ENCODE results near the gene FSD1.

Gene FSD1

DNA sequence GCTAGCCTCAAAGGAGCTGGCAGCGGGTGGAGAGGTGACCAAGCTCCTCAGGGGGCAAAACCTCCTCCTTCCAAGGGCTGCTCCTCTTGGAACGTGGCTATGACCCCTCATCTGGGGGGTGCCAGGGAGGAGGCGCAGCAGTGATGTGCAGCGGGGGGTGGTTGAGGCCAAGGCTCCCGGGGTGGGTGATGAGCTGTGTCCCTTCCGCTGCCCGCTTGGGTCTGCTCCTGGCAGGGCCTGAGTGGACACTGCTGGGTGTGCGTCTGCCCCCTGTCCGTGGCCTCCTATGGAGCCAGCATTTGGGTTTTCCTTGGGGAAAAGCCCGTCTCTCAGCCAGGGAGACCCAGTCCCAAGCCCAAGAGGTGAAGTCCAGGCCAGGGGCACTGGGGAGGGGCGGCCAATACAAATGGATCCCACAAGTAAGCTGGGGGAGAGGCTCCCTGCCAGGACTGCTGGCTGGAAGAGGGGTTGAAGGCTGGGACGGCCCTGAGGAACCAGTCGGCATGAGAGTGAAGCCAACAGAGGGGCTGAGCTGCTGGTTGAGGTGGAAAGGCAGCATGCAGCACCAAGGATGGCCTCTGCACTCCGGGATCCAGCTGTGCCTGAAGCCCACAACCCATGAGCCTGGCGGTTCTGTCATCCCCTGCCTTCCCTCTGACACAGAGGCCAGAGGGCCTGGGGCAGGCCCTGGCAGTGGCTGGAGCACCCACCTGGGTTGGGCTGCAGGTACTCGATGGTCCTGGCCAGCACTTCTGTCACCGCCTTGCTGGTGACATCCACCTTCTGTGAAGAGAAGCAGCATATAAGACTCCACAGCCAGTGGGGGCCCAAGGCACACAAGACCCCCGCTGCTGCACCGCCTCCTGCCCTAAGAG is 61.6 kb downstream of the FSD1 start:
- Histone ChIP-seq H3K4me3 (ENCODE audit: low read length) (no peak overlapping the region), H3K4me1 (ENCODE audit: low read length) (peaks cover 31% of the 10 kb centered on the region), H3K36me3 (replicated peaks; ENCODE audit: low read depth, low read length) (peaks cover 21% of the 10 kb centered on the region), H3K79me2 (ENCODE audit: low read length) (peaks cover 24% of the 10 kb centered on the region), H3K9me3 (ENCODE audit: insufficient read depth, low read length) (no peaks in the 10 kb centered on the region), H3K27me3 (ENCODE audit: low read depth, low read length) (no peaks in the 10 kb centered on the region), H3K27ac (ENCODE audit: low read length) (no peak overlapping the region), H2AFZ (ENCODE audit: low read depth, low read length) (no peak overlapping the region), H3K4me2 (ENCODE audit: low read length) (no peak overlapping the region), H3K9ac (ENCODE audit: low read length) (no peak overlapping the region), H4K20me1 (ENCODE audit: insufficient read depth, low read length) (0 out of 2 replicates have a peak, but pooled peaks cover 8% of the 10 kb centered on the region)
- TF ChIP-seq EZH2phosphoT487 (IDR thresholded peaks at IDR 0.05; ENCODE audit: low read depth), result no peak
- TF ChIP-seq, protein P1, sequence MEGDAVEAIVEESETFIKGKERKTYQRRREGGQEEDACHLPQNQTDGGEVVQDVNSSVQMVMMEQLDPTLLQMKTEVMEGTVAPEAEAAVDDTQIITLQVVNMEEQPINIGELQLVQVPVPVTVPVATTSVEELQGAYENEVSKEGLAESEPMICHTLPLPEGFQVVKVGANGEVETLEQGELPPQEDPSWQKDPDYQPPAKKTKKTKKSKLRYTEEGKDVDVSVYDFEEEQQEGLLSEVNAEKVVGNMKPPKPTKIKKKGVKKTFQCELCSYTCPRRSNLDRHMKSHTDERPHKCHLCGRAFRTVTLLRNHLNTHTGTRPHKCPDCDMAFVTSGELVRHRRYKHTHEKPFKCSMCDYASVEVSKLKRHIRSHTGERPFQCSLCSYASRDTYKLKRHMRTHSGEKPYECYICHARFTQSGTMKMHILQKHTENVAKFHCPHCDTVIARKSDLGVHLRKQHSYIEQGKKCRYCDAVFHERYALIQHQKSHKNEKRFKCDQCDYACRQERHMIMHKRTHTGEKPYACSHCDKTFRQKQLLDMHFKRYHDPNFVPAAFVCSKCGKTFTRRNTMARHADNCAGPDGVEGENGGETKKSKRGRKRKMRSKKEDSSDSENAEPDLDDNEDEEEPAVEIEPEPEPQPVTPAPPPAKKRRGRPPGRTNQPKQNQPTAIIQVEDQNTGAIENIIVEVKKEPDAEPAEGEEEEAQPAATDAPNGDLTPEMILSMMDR (IDR thresholded peaks at IDR 0.05; ENCODE audit: low read depth, low read length), result no peak

DNA sequence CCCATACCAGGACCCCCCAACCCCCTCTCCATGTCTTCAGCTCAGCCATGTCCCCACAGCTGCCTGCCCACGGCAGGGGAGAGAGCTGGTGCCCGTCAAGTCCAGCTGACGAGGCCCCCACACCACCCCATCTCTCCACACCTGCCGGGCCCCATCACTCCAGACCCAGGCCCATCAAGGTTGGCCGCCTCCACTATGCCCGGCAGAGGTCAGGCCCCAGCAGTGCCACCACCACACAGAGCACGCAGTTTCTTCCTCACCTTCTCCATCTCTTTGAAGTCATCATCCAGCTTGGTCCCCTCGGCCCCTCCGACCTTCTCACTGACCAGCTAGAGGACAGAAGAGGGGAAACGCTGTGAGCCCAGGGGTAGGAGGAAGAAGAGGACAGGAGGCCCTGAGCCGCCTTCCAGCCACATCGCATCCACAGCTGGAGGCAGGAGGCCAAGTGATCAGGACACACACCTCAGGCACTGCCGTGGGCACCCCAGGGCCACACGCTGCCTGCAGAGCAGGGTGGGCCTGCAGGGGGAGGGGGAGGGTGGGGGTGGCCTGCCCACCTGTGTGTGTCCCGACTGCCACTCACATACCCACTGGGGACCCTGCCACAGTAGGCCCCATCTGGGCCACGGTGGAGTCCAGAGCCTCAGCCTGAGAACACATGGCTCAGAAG is 62.4 kb downstream of the FSD1 start:
- H4K20me1 ChIP-seq (ENCODE audit: insufficient read depth, low read length), result 0 out of 2 replicates have a peak, but pooled peaks cover 10% of the 10 kb centered on the region

DNA sequence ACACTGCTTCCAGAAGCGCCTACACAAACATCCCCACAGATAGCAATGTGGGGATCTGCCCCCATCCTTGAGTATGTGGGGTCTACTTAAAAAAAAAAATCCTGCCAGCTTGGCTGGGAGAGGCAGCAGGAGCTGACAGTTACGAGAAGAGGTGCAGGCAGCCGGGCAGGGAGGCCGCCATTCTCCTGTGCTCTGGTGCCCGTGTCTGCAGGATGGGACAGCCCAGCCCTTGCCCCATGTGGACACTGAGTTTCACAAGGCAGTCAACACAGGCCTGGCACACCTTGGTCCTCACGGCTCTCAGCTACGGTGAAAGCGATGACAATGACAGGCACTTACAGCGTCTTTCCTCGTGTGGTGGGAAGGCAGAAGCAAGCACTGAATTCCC is 62.9 kb downstream of the FSD1 start:
- Histone ChIP-seq H3K9me3 (ENCODE audit: insufficient read depth, low read length) (no peaks in the 10 kb centered on the region), H3K79me2 (ENCODE audit: low read length) (peaks cover 37% of the 10 kb centered on the region), H3K9ac (ENCODE audit: low read length) (no peak overlapping the region), H3K4me2 (ENCODE audit: low read length) (no peak overlapping the region), H3K4me1 (ENCODE audit: low read length) (peaks cover 43% of the 10 kb centered on the region), H2AFZ (ENCODE audit: low read depth, low read length) (no peak overlapping the region), H3K36me3 (replicated peaks; ENCODE audit: low read depth, low read length) (peaks cover 20% of the 10 kb centered on the region), H3K27ac (ENCODE audit: low read length) (no peak overlapping the region), H3K4me3 (ENCODE audit: low read length) (no peak overlapping the region), H4K20me1 (ENCODE audit: insufficient read depth, low read length) (0 out of 2 replicates have a peak, but pooled peaks cover 10% of the 10 kb centered on the region), H3K27me3 (ENCODE audit: low read depth, low read length) (no peaks in the 10 kb centered on the region)
- no peak for TF ChIP-seq EZH2phosphoT487 (IDR thresholded peaks at IDR 0.05; ENCODE audit: low read depth)
- TF ChIP-seq, protein P1 (IDR thresholded peaks at IDR 0.05; ENCODE audit: low read depth, low read length), result no peak

More for the DNA sequence above, 62.4 kb downstream of the FSD1 start:
- Histone ChIP-seq H3K4me2 (ENCODE audit: low read length) (no peak overlapping the region), H3K4me1 (ENCODE audit: low read length) (peaks cover 38% of the 10 kb centered on the region), H3K4me3 (ENCODE audit: low read length) (no peak overlapping the region), H3K36me3 (replicated peaks; ENCODE audit: low read depth, low read length) (peaks cover 25% of the 10 kb centered on the region), H3K9ac (ENCODE audit: low read length) (no peak overlapping the region), H3K79me2 (ENCODE audit: low read length) (peaks cover 31% of the 10 kb centered on the region), H2AFZ (ENCODE audit: low read depth, low read length) (no peak overlapping the region), H3K9me3 (ENCODE audit: insufficient read depth, low read length) (no peaks in the 10 kb centered on the region), H3K27me3 (ENCODE audit: low read depth, low read length) (no peaks in the 10 kb centered on the region), H3K27ac (ENCODE audit: low read length) (no peak overlapping the region)
- no peak for TF ChIP-seq EZH2phosphoT487 (IDR thresholded peaks at IDR 0.05; ENCODE audit: low read depth)
- TF ChIP-seq, protein P1 (IDR thresholded peaks at IDR 0.05; ENCODE audit: low read depth, low read length), result no peak

DNA sequence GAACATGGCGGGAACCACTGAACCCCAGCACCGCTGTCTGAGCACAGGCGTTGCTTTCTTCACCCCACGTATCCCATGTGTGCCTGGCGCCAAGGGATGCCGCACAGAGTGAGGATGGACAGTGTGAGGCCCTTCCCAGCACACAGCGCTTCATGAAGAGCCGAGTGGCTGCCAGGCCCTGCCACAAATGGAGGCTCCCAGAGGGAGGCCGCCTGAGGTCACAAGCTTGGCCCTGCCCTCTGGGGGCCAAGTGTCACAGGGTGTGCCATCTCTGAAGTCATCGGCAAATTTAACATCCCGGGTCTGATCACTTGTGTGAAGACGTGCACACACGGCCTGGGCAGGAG is 63.4 kb downstream of the FSD1 start:
- Histone ChIP-seq H3K27ac (ENCODE audit: low read length) (peak overlapping the region; percentile 90), H3K4me2 (ENCODE audit: low read length) (no peak overlapping the region), H3K4me1 (ENCODE audit: low read length) (peaks cover 43% of the 10 kb centered on the region), H3K9ac (ENCODE audit: low read length) (no peak overlapping the region), H3K4me3 (ENCODE audit: low read length) (no peak overlapping the region), H4K20me1 (ENCODE audit: insufficient read depth, low read length) (0 out of 2 replicates have a peak, but pooled peaks cover 10% of the 10 kb centered on the region), H3K9me3 (ENCODE audit: insufficient read depth, low read length) (no peaks in the 10 kb centered on the region), H3K27me3 (ENCODE audit: low read depth, low read length) (no peaks in the 10 kb centered on the region), H3K79me2 (ENCODE audit: low read length) (peaks cover 41% of the 10 kb centered on the region), H3K36me3 (replicated peaks; ENCODE audit: low read depth, low read length) (peaks cover 19% of the 10 kb centered on the region), H2AFZ (ENCODE audit: low read depth, low read length) (no peak overlapping the region)
- TF ChIP-seq, protein P1 (IDR thresholded peaks at IDR 0.05; ENCODE audit: low read depth, low read length), result no peak
- no peak for TF ChIP-seq EZH2phosphoT487 (IDR thresholded peaks at IDR 0.05; ENCODE audit: low read depth)

All from OCI-LY3 (cell line).